ENCODE results near the gene SSH2. TPM values are rescaled to one million over a fixed set of nuclear protein-coding genes. Genes with fewer than 3 reads are reported as not detected.
A peak's percentile ranks its signal among the peaks of the same experiment; 100 is the strongest.

Gene SSH2
- total RNA-seq, 1 donor from 2014 or later = 37.6 TPM

GRCh38 chr17:29622337-29623282, 307.4 kb downstream of the SSH2 start, which contains the start of gene CORO6:
CORO6 (minus strand) TSS chr17:29622912; CDS start chr17:29621421, 1,491 bp downstream.
- Histone ChIP-seq H3K36me3 (no peaks in the 10 kb centered on the region), H3K27me3 (no peaks in the 10 kb centered on the region), H3K4me1 (peaks cover 42% of the 10 kb centered on the region), H3K27ac (peak within 1 kb of the TSS; percentile 70), H3K9me3 (no peaks in the 10 kb centered on the region), H3K4me3 (peak within 1 kb of the TSS; percentile 65 to 71)
- no peak for DNase-seq (ENCODE audit: extremely low spot score in 2 of 2)
- peak in 1 of 2 donors; percentile 71 for TF ChIP-seq POLR2AphosphoS5 (IDR thresholded peaks at IDR 0.05; ENCODE audit: insufficient read depth in 1 of 2, low read depth in 1 of 2)
- TF ChIP-seq, protein P1, sequence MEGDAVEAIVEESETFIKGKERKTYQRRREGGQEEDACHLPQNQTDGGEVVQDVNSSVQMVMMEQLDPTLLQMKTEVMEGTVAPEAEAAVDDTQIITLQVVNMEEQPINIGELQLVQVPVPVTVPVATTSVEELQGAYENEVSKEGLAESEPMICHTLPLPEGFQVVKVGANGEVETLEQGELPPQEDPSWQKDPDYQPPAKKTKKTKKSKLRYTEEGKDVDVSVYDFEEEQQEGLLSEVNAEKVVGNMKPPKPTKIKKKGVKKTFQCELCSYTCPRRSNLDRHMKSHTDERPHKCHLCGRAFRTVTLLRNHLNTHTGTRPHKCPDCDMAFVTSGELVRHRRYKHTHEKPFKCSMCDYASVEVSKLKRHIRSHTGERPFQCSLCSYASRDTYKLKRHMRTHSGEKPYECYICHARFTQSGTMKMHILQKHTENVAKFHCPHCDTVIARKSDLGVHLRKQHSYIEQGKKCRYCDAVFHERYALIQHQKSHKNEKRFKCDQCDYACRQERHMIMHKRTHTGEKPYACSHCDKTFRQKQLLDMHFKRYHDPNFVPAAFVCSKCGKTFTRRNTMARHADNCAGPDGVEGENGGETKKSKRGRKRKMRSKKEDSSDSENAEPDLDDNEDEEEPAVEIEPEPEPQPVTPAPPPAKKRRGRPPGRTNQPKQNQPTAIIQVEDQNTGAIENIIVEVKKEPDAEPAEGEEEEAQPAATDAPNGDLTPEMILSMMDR (IDR thresholded peaks at IDR 0.05) = no peak
- TF ChIP-seq POLR2A (IDR thresholded peaks at IDR 0.05) = no peak
- intact Hi-C loops (cut with DNase I) = no loop called here

GRCh38 chr17:29621751-29622194, 308.3 kb downstream of the SSH2 start:
- H3K36me3 ChIP-seq = no peaks in the 10 kb centered on the region
- TF ChIP-seq POLR2A (IDR thresholded peaks at IDR 0.05) (no peak), POLR2AphosphoS5 (IDR thresholded peaks at IDR 0.05; ENCODE audit: insufficient read depth in 1 of 2, low read depth in 1 of 2) (no peak)
- TF ChIP-seq, protein P1 (IDR thresholded peaks at IDR 0.05) = no peak
- no peak for DNase-seq (ENCODE audit: extremely low spot score in 2 of 2)
- H3K27me3 ChIP-seq = no peaks in the 10 kb centered on the region
- H3K4me1 ChIP-seq = peaks cover 50% of the 10 kb centered on the region
- peak overlapping the region; percentile 65 to 71 for H3K4me3 ChIP-seq
- H3K9me3 ChIP-seq = no peaks in the 10 kb centered on the region
- intact Hi-C loops (cut with DNase I) = no loop called here
- H3K27ac ChIP-seq = peak overlapping the region; percentile 70

GRCh38 chr17:29620779-29621500, 309.1 kb downstream of the SSH2 start:
- no peaks in the 10 kb centered on the region for H3K9me3 ChIP-seq
- H3K27ac ChIP-seq = no peak overlapping the region
- no peaks in the 10 kb centered on the region for H3K27me3 ChIP-seq
- no peak overlapping the region for H3K4me3 ChIP-seq
- intact Hi-C loops (cut with DNase I) = no loop called here
- no peaks in the 10 kb centered on the region for H3K36me3 ChIP-seq
- no peak for DNase-seq (ENCODE audit: extremely low spot score in 2 of 2)
- TF ChIP-seq POLR2A (IDR thresholded peaks at IDR 0.05) (no peak), POLR2AphosphoS5 (IDR thresholded peaks at IDR 0.05; ENCODE audit: insufficient read depth in 1 of 2, low read depth in 1 of 2) (no peak)
- TF ChIP-seq, protein P1 (IDR thresholded peaks at IDR 0.05) = no peak
- H3K4me1 ChIP-seq = peaks cover 59% of the 10 kb centered on the region

DNA sequence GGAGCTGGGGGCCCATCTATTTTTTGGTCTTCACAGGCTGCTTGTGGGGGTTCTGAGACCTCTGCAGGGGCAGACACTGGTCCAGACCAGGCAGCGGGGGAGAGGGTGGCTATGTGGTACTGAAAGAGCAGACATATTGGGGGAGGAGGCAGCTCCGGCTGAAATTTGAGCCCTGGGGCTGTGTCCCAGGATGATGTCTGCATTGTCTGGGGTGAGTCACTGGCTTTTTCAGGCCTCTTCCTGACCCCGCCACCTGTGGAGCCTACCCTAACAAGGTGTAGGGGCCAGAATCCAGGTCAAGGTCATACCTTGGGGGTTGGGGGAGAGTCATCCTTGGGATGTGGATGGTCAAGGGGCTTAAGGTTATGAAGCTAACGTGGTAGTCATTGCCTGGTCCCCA, 309.8 kb downstream of the SSH2 start:
- Histone ChIP-seq H3K27ac (no peak overlapping the region), H3K36me3 (no peaks in the 10 kb centered on the region), H3K9me3 (no peaks in the 10 kb centered on the region), H3K4me3 (no peak overlapping the region), H3K4me1 (peaks cover 60% of the 10 kb centered on the region), H3K27me3 (no peaks in the 10 kb centered on the region)
- TF ChIP-seq, protein P1 (IDR thresholded peaks at IDR 0.05) = no peak
- TF ChIP-seq POLR2AphosphoS5 (IDR thresholded peaks at IDR 0.05; ENCODE audit: insufficient read depth in 1 of 2, low read depth in 1 of 2) (no peak), POLR2A (IDR thresholded peaks at IDR 0.05) (no peak)
- intact Hi-C loops (cut with DNase I) = no loop called here
- DNase-seq (ENCODE audit: extremely low spot score in 2 of 2) = no peak
